ENCODE measurements around the gene PTPRD.

- TF ChIP-seq POLR2A (IDR thresholded peaks at IDR 0.05; ENCODE audit: low read depth, low read length), result no peak
- no peak for TF ChIP-seq CEBPB (IDR thresholded peaks at IDR 0.05; ENCODE audit: low read depth, low read length)
- TF ChIP-seq, protein P1, sequence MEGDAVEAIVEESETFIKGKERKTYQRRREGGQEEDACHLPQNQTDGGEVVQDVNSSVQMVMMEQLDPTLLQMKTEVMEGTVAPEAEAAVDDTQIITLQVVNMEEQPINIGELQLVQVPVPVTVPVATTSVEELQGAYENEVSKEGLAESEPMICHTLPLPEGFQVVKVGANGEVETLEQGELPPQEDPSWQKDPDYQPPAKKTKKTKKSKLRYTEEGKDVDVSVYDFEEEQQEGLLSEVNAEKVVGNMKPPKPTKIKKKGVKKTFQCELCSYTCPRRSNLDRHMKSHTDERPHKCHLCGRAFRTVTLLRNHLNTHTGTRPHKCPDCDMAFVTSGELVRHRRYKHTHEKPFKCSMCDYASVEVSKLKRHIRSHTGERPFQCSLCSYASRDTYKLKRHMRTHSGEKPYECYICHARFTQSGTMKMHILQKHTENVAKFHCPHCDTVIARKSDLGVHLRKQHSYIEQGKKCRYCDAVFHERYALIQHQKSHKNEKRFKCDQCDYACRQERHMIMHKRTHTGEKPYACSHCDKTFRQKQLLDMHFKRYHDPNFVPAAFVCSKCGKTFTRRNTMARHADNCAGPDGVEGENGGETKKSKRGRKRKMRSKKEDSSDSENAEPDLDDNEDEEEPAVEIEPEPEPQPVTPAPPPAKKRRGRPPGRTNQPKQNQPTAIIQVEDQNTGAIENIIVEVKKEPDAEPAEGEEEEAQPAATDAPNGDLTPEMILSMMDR (conservative IDR thresholded peaks at IDR 0.05; ENCODE audit: low read depth, low read length), result no peak
- no peak for TF ChIP-seq CHD1 (IDR thresholded peaks at IDR 0.05; ENCODE audit: low read depth, low read length)
- TF ChIP-seq MAZ (IDR thresholded peaks at IDR 0.05; ENCODE audit: borderline replicate concordance, low read depth, low read length), result no peak
- no peak for TF ChIP-seq RAD21 (IDR thresholded peaks at IDR 0.05; ENCODE audit: low read length)
- TF ChIP-seq NFE2L2 (IDR thresholded peaks at IDR 0.05; ENCODE audit: low read depth, low read length), result no peak
- TF ChIP-seq SMC3 (IDR thresholded peaks at IDR 0.05; ENCODE audit: low read depth, low read length), result no peak
- TF ChIP-seq FOS (IDR thresholded peaks at IDR 0.05; ENCODE audit: low read depth, low read length), result no peak
- TF ChIP-seq RCOR1 (IDR thresholded peaks at IDR 0.05; ENCODE audit: insufficient replicate concordance, low read length), result no peak
- TF ChIP-seq, protein P2, sequence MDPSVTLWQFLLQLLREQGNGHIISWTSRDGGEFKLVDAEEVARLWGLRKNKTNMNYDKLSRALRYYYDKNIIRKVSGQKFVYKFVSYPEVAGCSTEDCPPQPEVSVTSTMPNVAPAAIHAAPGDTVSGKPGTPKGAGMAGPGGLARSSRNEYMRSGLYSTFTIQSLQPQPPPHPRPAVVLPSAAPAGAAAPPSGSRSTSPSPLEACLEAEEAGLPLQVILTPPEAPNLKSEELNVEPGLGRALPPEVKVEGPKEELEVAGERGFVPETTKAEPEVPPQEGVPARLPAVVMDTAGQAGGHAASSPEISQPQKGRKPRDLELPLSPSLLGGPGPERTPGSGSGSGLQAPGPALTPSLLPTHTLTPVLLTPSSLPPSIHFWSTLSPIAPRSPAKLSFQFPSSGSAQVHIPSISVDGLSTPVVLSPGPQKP (IDR thresholded peaks at IDR 0.05; ENCODE audit: borderline replicate concordance, low read depth, low read length), result no peak
- no peak for TF ChIP-seq MAFK (IDR thresholded peaks at IDR 0.05; ENCODE audit: low read depth, low read length)
- no peak for TF ChIP-seq RFX5 (IDR thresholded peaks at IDR 0.05; ENCODE audit: low read depth, low read length)
Observed at GRCh38 chr9:8706531-8706930, 1906.3 kb downstream of the PTPRD start.
